H9 (cell line): ENCODE results near the gene CEP83. TPM values are rescaled to one million over a fixed set of nuclear protein-coding genes. Genes with fewer than 3 reads are reported as not detected.

ENCODE experiments used
- DNase-seq: peaks from one replicate; pipeline ENCODE4 v3.0.0-alpha.2; 2017
- H2AFZ ChIP-seq: one replicate; pipeline ENCODE4 v1.6.1; 2013; ENCODE audit warnings: mild to moderate bottlenecking, low read length, control low read depth, moderate library complexity
- H2AK5ac ChIP-seq: 2 replicates; pipeline ENCODE4 v1.6.1; 2013; ENCODE audit warnings: low read length, control low read depth, mixed read lengths; ENCODE audit not compliant: insufficient read length
- H2BK120ac ChIP-seq: one replicate; pipeline ENCODE4 v1.6.1; 2013; ENCODE audit warnings: low read depth, mild to moderate bottlenecking, low read length, control low read depth, inconsistent platforms; ENCODE audit not compliant: poor library complexity, severe bottlenecking
- H2BK12ac ChIP-seq: 2 replicates; pipeline ENCODE4 v1.6.1; 2013; ENCODE audit warnings: low read length, control low read depth, mixed read lengths, low read depth; ENCODE audit not compliant: insufficient read length
- H2BK15ac ChIP-seq: 2 replicates; pipeline ENCODE4 v1.6.1; 2013; ENCODE audit warnings: low read depth, low read length, control low read depth
- H2BK20ac ChIP-seq: one replicate; pipeline ENCODE4 v1.6.1; 2013; ENCODE audit warnings: low read depth, mild to moderate bottlenecking, low read length, control low read depth, inconsistent platforms; ENCODE audit not compliant: poor library complexity, severe bottlenecking
- H2BK5ac ChIP-seq: 2 replicates; pipeline ENCODE4 v1.6.1; 2013; ENCODE audit warnings: low read length, control low read depth, mixed read lengths; ENCODE audit not compliant: insufficient read length
- H3K14ac ChIP-seq: 2 replicates; pipeline ENCODE4 v1.6.1; 2013; ENCODE audit warnings: low read length, control low read depth; ENCODE audit not compliant: insufficient read depth
- H3K18ac ChIP-seq: 2 replicates; pipeline ENCODE4 v1.6.1; 2013; ENCODE audit warnings: low read depth, mild to moderate bottlenecking, mixed read lengths, low read length, control low read depth; ENCODE audit not compliant: insufficient read length
- H3K23ac ChIP-seq: 2 replicates; pipeline ENCODE4 v1.6.1; 2013; ENCODE audit warnings: low read length, control low read depth, mixed read lengths, low read depth; ENCODE audit not compliant: insufficient read length
- H3K23me2 ChIP-seq: 2 replicates; pipeline ENCODE4 v1.6.1; 2013; ENCODE audit warnings: low read depth, mild to moderate bottlenecking, mixed read lengths, low read length, control low read depth; ENCODE audit not compliant: insufficient read length, poor library complexity, severe bottlenecking
- H3K27ac ChIP-seq: 2 replicates; pipeline ENCODE4 v1.5.1; 2013; ENCODE audit warnings: low read length, control low read depth, mixed read lengths, low read depth; ENCODE audit not compliant: insufficient read length
- H3K27me3 ChIP-seq: 2 replicates; pipeline ENCODE4 v1.6.1; 2013; ENCODE audit warnings: low read length, control low read depth, inconsistent platforms; ENCODE audit not compliant: insufficient read depth
- H3K4ac ChIP-seq: 2 replicates; pipeline ENCODE4 v1.6.1; 2013; ENCODE audit warnings: low read depth, mild to moderate bottlenecking, control low read depth, inconsistent platforms, low read length, moderate library complexity
- H3K4me1 ChIP-seq: 2 replicates; pipeline ENCODE4 v1.6.1; 2013; ENCODE audit warnings: low read length, control low read depth, inconsistent platforms; ENCODE audit not compliant: insufficient read depth
- H3K4me2 ChIP-seq: 2 replicates; pipeline ENCODE4 v1.6.1; 2013; ENCODE audit warnings: low read length, control low read depth, mixed read lengths; ENCODE audit not compliant: insufficient read length, insufficient read depth
- H3K56ac ChIP-seq: 2 replicates; pipeline ENCODE4 v1.6.1; 2013; ENCODE audit warnings: low read depth, mild to moderate bottlenecking, mixed read lengths, low read length, control low read depth; ENCODE audit not compliant: insufficient read length
- H3K79me1 ChIP-seq: 2 replicates; pipeline ENCODE4 v1.6.1; 2013; ENCODE audit warnings: low read depth, mild to moderate bottlenecking, moderate library complexity, low read length, control low read depth, inconsistent platforms; ENCODE audit not compliant: insufficient read depth, poor library complexity, severe bottlenecking
- H3K79me2 ChIP-seq: 2 replicates; pipeline ENCODE4 v1.6.1; 2013; ENCODE audit warnings: low read length, control low read depth, inconsistent platforms; ENCODE audit not compliant: insufficient read depth
- H3K9ac ChIP-seq: 2 replicates; pipeline ENCODE4 v1.6.1; 2013; ENCODE audit warnings: low read length, control low read depth, mixed read lengths; ENCODE audit not compliant: insufficient read length; ENCODE audit errors: extremely low read depth
- H3K9me3 ChIP-seq: one replicate; pipeline ENCODE4 v1.6.1; 2013; ENCODE audit warnings: low read depth, low read length, inconsistent platforms; ENCODE audit not compliant: control insufficient read depth
- H3T11ph ChIP-seq: one replicate; pipeline ENCODE4 v1.6.1; 2013; ENCODE audit warnings: mild to moderate bottlenecking, low read length, control low read depth, inconsistent platforms
- H4K20me1 ChIP-seq: one replicate; pipeline ENCODE4 v1.6.1; 2013; ENCODE audit not compliant: control insufficient read depth, insufficient read length, insufficient read depth
- H4K5ac ChIP-seq: 2 replicates; pipeline ENCODE4 v1.6.1; 2013; ENCODE audit warnings: low read depth, mild to moderate bottlenecking, mixed read lengths, low read length, control low read depth; ENCODE audit not compliant: insufficient read length
- H4K8ac ChIP-seq: replicated peaks from 2 replicates; pipeline ENCODE4 v1.6.1; 2013; ENCODE audit warnings: low read length, control low read depth, mixed read lengths, low read depth; ENCODE audit not compliant: insufficient read length
- H4K91ac ChIP-seq: 2 replicates; pipeline ENCODE4 v1.6.1; 2013; ENCODE audit warnings: low read depth, mild to moderate bottlenecking, moderate library complexity, mixed read lengths, low read length, control low read depth; ENCODE audit not compliant: insufficient read length
- H3K27ac Mint-ChIP-seq, 3 experiments: 2 replicates in 2 of 3; 3 replicates in 1 of 3; pipeline ENCODE4 v1.8.0; 2020 to 2021; ENCODE audit warnings: mixed read lengths in 3 of 3, mild to moderate bottlenecking in 1 of 3, moderate library complexity in 1 of 3
- H3K27me3 Mint-ChIP-seq: 2 replicates; pipeline ENCODE4 v1.8.0; 2021; ENCODE audit warnings: low read depth, mild to moderate bottlenecking, moderate library complexity, mixed read lengths
- H3K36me3 Mint-ChIP-seq, 3 experiments: 2 replicates in 2 of 3; 3 replicates in 1 of 3; pipeline ENCODE4 v1.8.0; 2020 to 2021; ENCODE audit warnings: low read depth in 3 of 3, mixed read lengths in 3 of 3; ENCODE audit not compliant: insufficient read depth in 1 of 3
- H3K4me1 Mint-ChIP-seq, 2 experiments: 2 replicates each; pipeline ENCODE4 v1.8.0; 2020; ENCODE audit warnings: mixed read lengths in 2 of 2
- H3K4me3 Mint-ChIP-seq, 2 experiments: 2 replicates in 1 of 2; 3 replicates in 1 of 2; pipeline ENCODE4 v1.8.0; 2020 to 2021; ENCODE audit warnings: mild to moderate bottlenecking in 2 of 2, mixed read lengths in 2 of 2, moderate library complexity in 1 of 2
- H3K9me3 Mint-ChIP-seq, 2 experiments: 2 replicates in 1 of 2; 3 replicates in 1 of 2; pipeline ENCODE4 v1.8.0; 2020; ENCODE audit warnings: mild to moderate bottlenecking in 2 of 2, mixed read lengths in 2 of 2, moderate library complexity in 1 of 2
- CTCF ChIP-seq: fragments of 200-600 bp; sonication (generic); conservative IDR thresholded peaks from 3 replicates; pipeline ENCODE4 v1.8.0; 2021; ENCODE audit warnings: antibody characterized with exemption, mild to moderate bottlenecking
- WGBS: extraction: QIAGEN DNeasy Blood & Tissue Kit; methylation state at CpG from one replicate; pipeline ENCODE4 v1.1.7; 2013; ENCODE audit warnings: missing lambda C conversion rate, low lambda C conversion rate, mixed read lengths; ENCODE audit not compliant: insufficient read length; ENCODE audit errors: extremely low coverage; 5-methylcytosine and 5-hydroxymethylcytosine counted together
- total RNA-seq: library from RNA; stranded (reverse); gene quantifications from 2 replicates; pipeline ENCODE4 v1.2.1, GENCODE V29; 2021

The CEP83 gene
- total RNA-seq, 1 experiment from 2014 or later = 26.5 TPM

GRCh38 chr12:94498073-94498472 lies 38.4 kb upstream of the CEP83 start:
- no peak overlapping the region for H2BK120ac ChIP-seq
- H3K9me3 ChIP-seq = no peaks in the 10 kb centered on the region
- no peaks in the 10 kb centered on the region for H4K20me1 ChIP-seq
- H2AFZ ChIP-seq = no peak overlapping the region
- no CpG with 5 or more reads among the region's 8 CpGs for WGBS
- DNase-seq = no peak
- H3K23ac ChIP-seq = no peak overlapping the region
- H2BK20ac ChIP-seq = no peak overlapping the region
- H2AK5ac ChIP-seq = no peak overlapping the region
- H3K18ac ChIP-seq = no peak overlapping the region
- no peak overlapping the region for H3K9ac ChIP-seq
- no peak overlapping the region for H3K27ac ChIP-seq
- H2BK12ac ChIP-seq = no peak overlapping the region
- H3K27me3 ChIP-seq = no peaks in the 10 kb centered on the region
- Mint-ChIP-seq H3K4me1 (no peaks in the 10 kb centered on the region), H3K36me3 (peaks cover 4 to 25% (median 7%) of the 10 kb centered on the region in 3 experiments; a peak in 5 of 7 replicates), H3K9me3 (peaks cover 20 to 28% of the 10 kb centered on the region in 2 experiments), H3K4me3 (no peak overlapping the region), H3K27me3 (no peaks in the 10 kb centered on the region; the same call in 1 of the 2 replicates), H3K27ac (no peak overlapping the region)
- H2BK15ac ChIP-seq = no peak overlapping the region
- H4K5ac ChIP-seq = no peak overlapping the region
- H3K56ac ChIP-seq = no peak overlapping the region
- H3K4ac ChIP-seq = no peak overlapping the region
- no peak overlapping the region for H2BK5ac ChIP-seq
- H3K4me2 ChIP-seq = no peak overlapping the region
- H3K23me2 ChIP-seq = no peaks in the 10 kb centered on the region
- H3K79me2 ChIP-seq = no peaks in the 10 kb centered on the region
- no peak overlapping the region for H4K91ac ChIP-seq
- no peak overlapping the region for H4K8ac ChIP-seq
- no peaks in the 10 kb centered on the region for H3K4me1 ChIP-seq
- H3T11ph ChIP-seq = no peak overlapping the region
- no peak for TF ChIP-seq CTCF
- no peak overlapping the region for H3K14ac ChIP-seq
- H3K79me1 ChIP-seq = no peaks in the 10 kb centered on the region
